Activated B cell treated with CpG ODN at 0.5 μM for 24 hours (primary cell): ENCODE data around the gene CRACDL. TPM values are rescaled to one million over a fixed set of nuclear protein-coding genes. Genes with fewer than 3 reads are reported as not detected.
"Not testable (repeated sequence)": the region's sequence is repeated elsewhere in the genome, so short reads cannot be mapped to it uniquely, and the experiment has no call there.

ENCODE experiments used
- ATAC-seq: fragments of 200-7000 bp; cut with Tn5 transposase; one replicate; pipeline ENCODE4 v1.10.0; 2021; ENCODE audit warnings: low read depth, mild to moderate bottlenecking, moderate library complexity
- CTCF ChIA-PET: fragments of 350-600 bp; sonication (Branson Sonifier 250); formaldehyde crosslinking; loops from one replicate; lab custom pipeline; 2021; ENCODE audit warnings: antibody characterized with exemption; lab: Charles Lee
- POLR2A ChIA-PET: fragments of 350-600 bp; sonication (Branson Sonifier 250); formaldehyde crosslinking; loops from one replicate; lab custom pipeline; 2021; ENCODE audit warnings: antibody characterized with exemption; lab: Charles Lee
- DNase-seq: peaks from one replicate; pipeline ENCODE4 v3.0.0; 2022
- H3K27ac Mint-ChIP-seq: one replicate; pipeline ENCODE4 v1.8.0; 2020; ENCODE audit warnings: mixed read lengths
- H3K27me3 Mint-ChIP-seq: one replicate; pipeline ENCODE4 v1.8.0; 2021; ENCODE audit warnings: mixed read lengths
- H3K36me3 Mint-ChIP-seq: one replicate; pipeline ENCODE4 v1.8.0; 2021; ENCODE audit warnings: low read depth, mixed read lengths
- H3K4me1 Mint-ChIP-seq: one replicate; pipeline ENCODE4 v1.8.0; 2021; ENCODE audit warnings: mixed read lengths
- H3K4me3 Mint-ChIP-seq: one replicate; pipeline ENCODE4 v1.8.0; 2020; ENCODE audit warnings: mild to moderate bottlenecking, mixed read lengths
- H3K9me3 Mint-ChIP-seq: one replicate; pipeline ENCODE4 v1.8.0; 2020; ENCODE audit warnings: mixed read lengths
- CTCF ChIP-seq: fragments of 200-600 bp; IDR thresholded peaks from one replicate; pipeline ENCODE4 v1.8.0; 2022; ENCODE audit warnings: antibody characterized with exemption, mild to moderate bottlenecking
- intact Hi-C: fragments of 100-400 bp; cut with micrococcal nuclease; formaldehyde crosslinking; loops from one replicate; pipeline ENCODE4 v1.15.1; 2024
- total RNA-seq: library from RNA; stranded (reverse); gene quantifications from 2 replicates; pipeline ENCODE4 v1.2.3, GENCODE V29; 2022

Gene CRACDL
- total RNA-seq, 1 donor from 2014 or later, result not detected

GRCh38 chr2:98901702-98902101, 34.3 kb downstream of the CRACDL start:
- Mint-ChIP-seq H3K9me3 (peaks cover 2% of the 10 kb centered on the region), H3K4me3 (no peak overlapping the region), H3K36me3 (no peaks in the 10 kb centered on the region), H3K27me3 (peaks cover 5% of the 10 kb centered on the region), H3K27ac (no peak overlapping the region), H3K4me1 (no peaks in the 10 kb centered on the region)
- POLR2A ChIA-PET, result no interaction called here
- CTCF ChIA-PET, result no interaction called here
- intact Hi-C loops, result no loop called here
- TF ChIP-seq CTCF, result no peak
- ATAC-seq, result no peak
- DNase-seq, result no peak

GRCh38 chr2:98901291-98901690, 34.7 kb downstream of the CRACDL start:
- peaks cover 5% of the 10 kb centered on the region for H3K27me3 Mint-ChIP-seq
- H3K27ac Mint-ChIP-seq, result no peak overlapping the region
- ChIA-PET POLR2A (no interaction called here), CTCF (no interaction called here)
- H3K4me3 Mint-ChIP-seq, result no peak overlapping the region
- no peaks in the 10 kb centered on the region for H3K36me3 Mint-ChIP-seq
- H3K4me1 Mint-ChIP-seq, result no peaks in the 10 kb centered on the region
- TF ChIP-seq CTCF, result no peak
- H3K9me3 Mint-ChIP-seq, result peaks cover 2% of the 10 kb centered on the region
- DNase-seq, result no peak
- ATAC-seq, result no peak
- intact Hi-C loops, result no loop called here

GRCh38 chr2:98900721-98901120, 35.3 kb downstream of the CRACDL start:
- POLR2A ChIA-PET, result no interaction called here
- Mint-ChIP-seq H3K9me3 (peaks cover 2% of the 10 kb centered on the region), H3K4me1 (no peaks in the 10 kb centered on the region), H3K27ac (no peak overlapping the region), H3K27me3 (peaks cover 5% of the 10 kb centered on the region), H3K36me3 (no peaks in the 10 kb centered on the region), H3K4me3 (no peak overlapping the region)
- no peak for ATAC-seq
- CTCF ChIA-PET, result no interaction called here
- no peak for TF ChIP-seq CTCF
- DNase-seq, result no peak
- intact Hi-C loops, result no loop called here

- POLR2A ChIA-PET, DNase-seq, H3K27ac Mint-ChIP-seq, intact Hi-C loops, H3K4me3 Mint-ChIP-seq, H3K36me3 Mint-ChIP-seq, H3K27me3 Mint-ChIP-seq, CTCF ChIA-PET, H3K4me1 Mint-ChIP-seq, H3K9me3 Mint-ChIP-seq, ATAC-seq: not testable (repeated sequence)
Observed at GRCh38 chr2:98899703-98900078, 36.3 kb downstream of the CRACDL start.

GRCh38 chr2:98899041-98899702, 36.9 kb downstream of the CRACDL start:
- no peak for TF ChIP-seq CTCF
- no peaks in the 10 kb centered on the region for H3K36me3 Mint-ChIP-seq
- H3K27me3 Mint-ChIP-seq, result peaks cover 5% of the 10 kb centered on the region
- intact Hi-C loops, result no loop called here
- H3K4me1 Mint-ChIP-seq, result no peaks in the 10 kb centered on the region
- ATAC-seq (no peak), DNase-seq (no peak)
- H3K4me3 Mint-ChIP-seq, result no peak overlapping the region
- H3K9me3 Mint-ChIP-seq, result peaks cover 2% of the 10 kb centered on the region
- H3K27ac Mint-ChIP-seq, result no peak overlapping the region
- CTCF ChIA-PET, result no interaction called here
- POLR2A ChIA-PET, result no interaction called here

- CTCF ChIA-PET, result no interaction called here
- DNase-seq, result no peak
Observed at GRCh38 chr2:98898423-98898841, 37.6 kb downstream of the CRACDL start.

More at GRCh38 chr2:98898423-98898841, 37.6 kb downstream of the CRACDL start:
- Mint-ChIP-seq H3K4me1 (no peaks in the 10 kb centered on the region), H3K27ac (no peak overlapping the region), H3K9me3 (peaks cover 2% of the 10 kb centered on the region), H3K27me3 (peaks cover 5% of the 10 kb centered on the region), H3K4me3 (no peak overlapping the region), H3K36me3 (no peaks in the 10 kb centered on the region)
- intact Hi-C loops, result no loop called here
- ATAC-seq, result no peak
- TF ChIP-seq CTCF, result no peak
- POLR2A ChIA-PET, result no interaction called here
